ENCODE measurements around the gene GABRG3. TPM values are rescaled to one million over a fixed set of nuclear protein-coding genes. Genes with fewer than 3 reads are reported as not detected.

Gene GABRG3
- total RNA-seq, result not detected

DNA sequence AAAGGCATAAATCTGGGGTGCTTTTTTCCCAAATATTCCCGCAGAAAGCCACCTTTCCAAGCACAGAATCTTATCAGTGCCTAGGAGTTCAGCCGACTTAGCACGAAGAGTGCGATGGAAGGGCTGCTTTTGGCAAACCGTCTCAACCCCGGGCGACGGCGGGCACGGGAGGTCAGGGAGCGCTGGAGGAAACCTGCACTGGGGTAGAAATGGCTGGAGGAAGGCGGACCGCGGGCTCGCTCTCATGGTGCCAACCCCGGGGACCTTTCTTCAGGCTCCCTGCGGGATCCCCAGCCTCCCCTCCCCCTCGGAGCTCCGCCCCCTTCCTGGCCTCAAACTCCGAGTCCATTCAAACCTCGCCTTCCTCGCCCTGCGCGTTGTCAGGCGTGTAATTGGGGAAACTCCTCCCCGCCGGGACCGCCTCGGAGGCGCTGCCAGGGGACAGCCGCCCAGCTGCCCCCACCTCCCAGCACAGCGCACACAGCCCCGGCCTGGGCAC lies at the start of gene GABRG3:
Gene GABRG3, plus strand, starts transcription at position 470 of the 499 bp plus-strand sequence.
- TF ChIP-seq, protein P1, sequence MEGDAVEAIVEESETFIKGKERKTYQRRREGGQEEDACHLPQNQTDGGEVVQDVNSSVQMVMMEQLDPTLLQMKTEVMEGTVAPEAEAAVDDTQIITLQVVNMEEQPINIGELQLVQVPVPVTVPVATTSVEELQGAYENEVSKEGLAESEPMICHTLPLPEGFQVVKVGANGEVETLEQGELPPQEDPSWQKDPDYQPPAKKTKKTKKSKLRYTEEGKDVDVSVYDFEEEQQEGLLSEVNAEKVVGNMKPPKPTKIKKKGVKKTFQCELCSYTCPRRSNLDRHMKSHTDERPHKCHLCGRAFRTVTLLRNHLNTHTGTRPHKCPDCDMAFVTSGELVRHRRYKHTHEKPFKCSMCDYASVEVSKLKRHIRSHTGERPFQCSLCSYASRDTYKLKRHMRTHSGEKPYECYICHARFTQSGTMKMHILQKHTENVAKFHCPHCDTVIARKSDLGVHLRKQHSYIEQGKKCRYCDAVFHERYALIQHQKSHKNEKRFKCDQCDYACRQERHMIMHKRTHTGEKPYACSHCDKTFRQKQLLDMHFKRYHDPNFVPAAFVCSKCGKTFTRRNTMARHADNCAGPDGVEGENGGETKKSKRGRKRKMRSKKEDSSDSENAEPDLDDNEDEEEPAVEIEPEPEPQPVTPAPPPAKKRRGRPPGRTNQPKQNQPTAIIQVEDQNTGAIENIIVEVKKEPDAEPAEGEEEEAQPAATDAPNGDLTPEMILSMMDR (IDR thresholded peaks at IDR 0.05), result no peak
- no peak for ATAC-seq (ENCODE audit: low FRiP score)
- no peak for DNase-seq (ENCODE audit: low spot score)

DNA sequence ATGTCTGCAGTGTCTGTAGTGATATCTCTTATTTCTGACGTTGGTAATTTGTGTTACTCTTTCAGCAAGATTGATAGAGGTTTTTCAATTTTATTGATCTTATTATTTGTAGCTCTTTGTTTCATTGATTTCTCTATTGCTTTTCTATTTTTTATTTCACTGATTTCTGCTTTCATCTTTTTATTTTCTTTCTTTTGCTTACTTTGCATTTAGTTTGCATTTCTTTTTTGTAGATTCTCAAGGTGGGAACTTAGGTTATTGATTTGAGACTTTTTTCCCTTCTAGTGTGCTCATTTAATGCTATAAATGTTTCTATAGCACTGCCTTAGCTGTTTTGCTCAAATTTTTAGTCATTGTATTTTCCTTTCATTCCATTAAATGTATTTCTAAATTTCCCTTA lies 49.5 kb upstream of the GABRG3 start:
- no peak for ATAC-seq (ENCODE audit: low FRiP score)
- TF ChIP-seq, protein P1 (IDR thresholded peaks at IDR 0.05), result no peak
- DNase-seq (ENCODE audit: low spot score), result no peak

DNA sequence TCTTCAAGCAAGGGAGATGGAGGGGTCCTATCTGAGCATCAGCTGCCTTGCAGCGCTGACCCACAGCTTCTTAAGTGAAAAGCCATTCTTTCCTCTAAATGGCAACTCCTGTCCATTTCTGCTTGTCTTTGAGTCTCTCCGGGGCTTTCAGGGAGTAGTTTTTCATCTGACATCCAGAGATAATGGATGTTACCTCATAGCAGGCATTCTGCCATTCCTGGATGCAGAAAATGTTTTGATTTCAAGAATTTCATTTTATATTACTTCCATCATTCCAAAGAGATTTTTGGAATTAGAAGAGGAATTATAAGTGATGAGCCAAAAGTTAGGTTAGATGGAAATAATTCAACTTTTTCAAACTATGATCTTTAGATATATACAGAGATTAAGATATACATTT lies 44.9 kb upstream of the GABRG3 start:
- no peak for ATAC-seq (ENCODE audit: low FRiP score)
- DNase-seq (ENCODE audit: low spot score), result no peak
- TF ChIP-seq, protein P1 (IDR thresholded peaks at IDR 0.05), result no peak

DNA sequence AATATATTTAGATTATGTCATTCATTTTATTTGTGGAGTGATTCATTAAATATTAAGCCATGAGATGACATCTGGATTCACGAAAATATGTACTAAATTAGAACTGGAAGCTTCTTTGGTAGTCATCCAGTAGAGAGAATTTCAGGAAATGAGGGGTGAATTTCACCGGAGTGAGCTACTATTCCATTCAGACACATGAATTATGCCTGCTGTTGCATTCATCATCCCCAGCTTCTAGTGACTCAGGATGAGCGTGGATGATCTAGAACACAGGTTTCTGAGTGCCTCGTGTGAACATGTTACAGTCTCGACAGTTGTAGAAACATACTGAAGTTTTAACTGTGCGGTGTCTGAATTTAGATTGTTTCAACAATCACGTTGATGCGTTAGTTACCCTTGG lies 42.9 kb upstream of the GABRG3 start:
- ATAC-seq (ENCODE audit: low FRiP score), result no peak
- no peak for DNase-seq (ENCODE audit: low spot score)
- TF ChIP-seq, protein P1 (IDR thresholded peaks at IDR 0.05), result no peak

DNA sequence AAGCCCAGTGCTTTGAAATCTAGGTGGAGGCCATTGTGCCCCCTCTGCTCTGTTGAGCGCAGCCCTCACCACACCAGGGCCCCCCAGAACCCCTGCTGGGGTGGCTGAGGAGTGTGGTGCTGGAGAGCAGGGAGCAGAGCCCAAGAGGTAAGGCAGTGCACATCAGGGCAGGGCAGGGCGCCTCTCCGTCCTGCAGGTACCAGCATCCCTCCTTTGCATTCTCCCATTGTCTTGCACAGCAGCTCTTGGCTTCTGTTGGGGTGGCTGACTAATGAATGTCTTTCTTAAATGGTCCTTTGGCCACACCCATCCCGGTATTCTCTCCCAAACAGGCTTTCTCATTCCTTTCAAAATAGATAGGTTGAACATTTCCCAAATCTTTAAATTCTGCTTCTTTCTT lies 41.4 kb upstream of the GABRG3 start:
- no peak for ATAC-seq (ENCODE audit: low FRiP score)
- TF ChIP-seq, protein P1 (IDR thresholded peaks at IDR 0.05), result no peak
- no peak for DNase-seq (ENCODE audit: low spot score)

DNA sequence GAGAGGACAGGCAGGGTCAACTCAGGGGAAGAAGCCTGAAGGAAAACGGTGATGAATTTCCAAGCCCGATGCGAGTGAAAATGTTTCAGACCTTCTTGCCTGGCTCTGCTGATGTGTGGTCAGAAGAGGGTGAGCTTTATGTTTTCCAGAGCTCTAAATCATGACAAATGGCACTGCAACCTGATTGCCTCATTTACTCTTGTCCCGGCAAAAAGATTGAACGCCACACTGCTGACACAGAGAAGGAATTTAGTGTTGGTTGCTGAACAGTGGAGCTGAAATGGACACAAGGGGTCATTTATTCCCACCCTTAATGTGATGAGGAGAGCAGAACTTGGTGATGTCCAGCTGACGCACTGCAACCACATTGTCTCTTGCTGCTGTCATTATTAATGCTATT lies 36.1 kb upstream of the GABRG3 start:
- no peak for ATAC-seq (ENCODE audit: low FRiP score)
- TF ChIP-seq, protein P1 (IDR thresholded peaks at IDR 0.05), result no peak
- no peak for DNase-seq (ENCODE audit: low spot score)

DNA sequence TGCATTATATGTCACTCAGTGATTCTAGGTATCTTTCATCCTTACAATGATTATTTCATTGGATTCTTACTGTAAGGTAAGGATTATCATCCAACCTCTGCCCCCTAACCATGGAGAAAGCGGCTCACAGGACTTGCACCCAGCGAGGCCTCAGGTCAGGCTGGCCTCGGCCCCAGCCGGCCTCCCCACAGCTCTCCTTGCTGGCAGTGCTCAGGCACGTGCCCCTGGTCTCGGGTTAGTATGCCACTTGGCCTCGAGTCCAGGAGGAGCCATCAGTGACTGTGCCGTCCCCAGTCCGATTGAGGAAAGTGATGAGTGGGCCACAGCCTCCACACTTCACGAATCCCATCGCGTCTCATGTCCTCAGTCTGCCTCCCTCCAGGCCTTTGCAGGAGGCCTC lies 35.7 kb upstream of the GABRG3 start:
- TF ChIP-seq, protein P1 (IDR thresholded peaks at IDR 0.05), result no peak
- DNase-seq (ENCODE audit: low spot score) (no peak), ATAC-seq (ENCODE audit: low FRiP score) (no peak)
